CD8-positive, alpha-beta memory T cell (primary cell): ENCODE results near the gene UNC93B1. TPM values are rescaled to one million over a fixed set of nuclear protein-coding genes. Genes with fewer than 3 reads are reported as not detected.

Experiments used
- CTCF ChIA-PET: fragments of 350-600 bp; sonication (Branson Sonifier 250); formaldehyde crosslinking; loops from one replicate; lab custom pipeline; 2021; ENCODE audit warnings: antibody characterized with exemption; lab: Charles Lee
- POLR2A ChIA-PET: fragments of 350-600 bp; sonication (Branson Sonifier 250); formaldehyde crosslinking; loops from one replicate; lab custom pipeline; 2021; ENCODE audit warnings: antibody characterized with exemption; lab: Charles Lee
- DNase-seq, 5 donors: peaks; one replicate each; pipeline versions ENCODE4 v3.0.0 to v3.0.0-alpha.2; 2020 to 2022; ENCODE audit warnings: mixed read lengths in 1 of 5
- H3K27ac ChIP-seq: one replicate; pipeline ENCODE4 v1.7.0; 2013; ENCODE audit warnings: low read depth, mild to moderate bottlenecking, low read length, moderate library complexity
- H3K27me3 ChIP-seq: 2 replicates; pipeline ENCODE4 v1.7.0; 2013; ENCODE audit warnings: low read length, mild to moderate bottlenecking; ENCODE audit not compliant: insufficient read depth, poor library complexity, severe bottlenecking
- H3K36me3 ChIP-seq: 2 replicates; pipeline ENCODE4 v1.7.0; 2013; ENCODE audit warnings: mild to moderate bottlenecking, low read length, moderate library complexity; ENCODE audit not compliant: insufficient read depth
- H3K4me1 ChIP-seq: 2 replicates; pipeline ENCODE4 v1.7.0; 2013; ENCODE audit warnings: mild to moderate bottlenecking, low read length, moderate library complexity; ENCODE audit not compliant: insufficient read depth
- H3K4me3 ChIP-seq: 2 replicates; pipeline ENCODE4 v1.7.0; 2013; ENCODE audit warnings: mild to moderate bottlenecking, low read length
- H3K9me3 ChIP-seq: 2 replicates; pipeline ENCODE4 v1.7.0; 2013; ENCODE audit warnings: mild to moderate bottlenecking, low read length
- H3K27ac Mint-ChIP-seq, 8 donors: one replicate each; pipeline ENCODE4 v1.8.0; 2020 to 2021; ENCODE audit warnings: mixed read lengths in 8 of 8, mild to moderate bottlenecking in 6 of 8, inconsistent platforms in 3 of 8, moderate library complexity in 3 of 8
- H3K27me3 Mint-ChIP-seq, 2 donors: one replicate each; pipeline ENCODE4 v1.8.0; 2020 to 2021; ENCODE audit warnings: mixed read lengths in 2 of 2, mild to moderate bottlenecking in 1 of 2, moderate library complexity in 1 of 2
- H3K36me3 Mint-ChIP-seq, 3 donors: one replicate each; pipeline ENCODE4 v1.8.0; 2020 to 2021; ENCODE audit warnings: mixed read lengths in 3 of 3, inconsistent platforms in 1 of 3, mild to moderate bottlenecking in 1 of 3
- H3K4me1 Mint-ChIP-seq, 3 donors: one replicate each; pipeline ENCODE4 v1.8.0; 2020 to 2021; ENCODE audit warnings: mixed read lengths in 3 of 3, inconsistent platforms in 1 of 3, mild to moderate bottlenecking in 1 of 3
- H3K4me3 Mint-ChIP-seq, 7 donors: one replicate each; pipeline ENCODE4 v1.8.0; 2020 to 2021; ENCODE audit warnings: mixed read lengths in 7 of 7, mild to moderate bottlenecking in 6 of 7, moderate library complexity in 4 of 7, inconsistent platforms in 2 of 7
- H3K9me3 Mint-ChIP-seq, 5 donors: one replicate each; pipeline ENCODE4 v1.8.0; 2020 to 2022; ENCODE audit warnings: mixed read lengths in 5 of 5, mild to moderate bottlenecking in 3 of 5, moderate library complexity in 2 of 5, inconsistent platforms in 1 of 5
- polyA plus RNA-seq: library from polyadenylated mRNA; unstranded; fragments of 300-500 nt; fragmentation: Illumina TruSeq; gene quantifications from one replicate; pipeline ENCODE4 v1.2.3, GENCODE V29; 2021
- total RNA-seq, 2 experiments: library from RNA; stranded (reverse); gene quantifications; one replicate each; pipeline ENCODE4 v1.2.3, GENCODE V29; 2021

The UNC93B1 gene
- total and polyA plus RNA-seq, 3 experiments from 2014 or later: 9.8 to 26.5 (median 11.1) TPM

GRCh38 chr11:68016904-68017817 is 13.3 kb upstream of the UNC93B1 start:
- no peaks in the 10 kb centered on the region for H3K4me1 Mint-ChIP-seq
- POLR2A ChIA-PET: no interaction called here
- Histone ChIP-seq H3K36me3 (no peaks in the 10 kb centered on the region), H3K4me1 (no peaks in the 10 kb centered on the region), H3K9me3 (no peaks in the 10 kb centered on the region), H3K4me3 (no peak overlapping the region), H3K27me3 (no peaks in the 10 kb centered on the region), H3K27ac (no peak overlapping the region)
- H3K4me3 Mint-ChIP-seq: no peak overlapping the region
- H3K36me3 Mint-ChIP-seq: no peaks in the 10 kb centered on the region
- H3K27me3 Mint-ChIP-seq: peaks cover 0 to 2% of the 10 kb centered on the region in 2 donors
- no peak overlapping the region for H3K27ac Mint-ChIP-seq
- CTCF ChIA-PET: no interaction called here
- DNase-seq: no peak
- H3K9me3 Mint-ChIP-seq: no peaks in the 10 kb centered on the region

GRCh38 chr11:68016161-68016903 is 12.4 kb upstream of the UNC93B1 start:
- Mint-ChIP-seq H3K36me3 (no peaks in the 10 kb centered on the region), H3K27ac (no peak overlapping the region), H3K9me3 (no peaks in the 10 kb centered on the region), H3K4me3 (no peak overlapping the region), H3K4me1 (no peaks in the 10 kb centered on the region), H3K27me3 (peaks cover 2% of the 10 kb centered on the region in 2 donors)
- no peaks in the 10 kb centered on the region for H3K9me3 ChIP-seq
- no peak for DNase-seq
- no peaks in the 10 kb centered on the region for H3K4me1 ChIP-seq
- no peaks in the 10 kb centered on the region for H3K36me3 ChIP-seq
- H3K4me3 ChIP-seq: no peak overlapping the region
- no peak overlapping the region for H3K27ac ChIP-seq
- POLR2A ChIA-PET: no interaction called here
- CTCF ChIA-PET: no interaction called here
- H3K27me3 ChIP-seq: no peaks in the 10 kb centered on the region

- no peaks in the 10 kb centered on the region for H3K9me3 Mint-ChIP-seq
These were observed 11.6 kb upstream of the UNC93B1 start for GRCh38 chr11:68015467-68015866.

GRCh38 chr11:68014947-68015447 is 11.1 kb upstream of the UNC93B1 start:
- no peak overlapping the region for H3K4me3 Mint-ChIP-seq
- no peak for DNase-seq
- no peaks in the 10 kb centered on the region for H3K9me3 ChIP-seq
- H3K36me3 ChIP-seq: no peaks in the 10 kb centered on the region
- H3K4me1 ChIP-seq: no peaks in the 10 kb centered on the region
- H3K4me3 ChIP-seq: no peak overlapping the region
- H3K27ac ChIP-seq: no peak overlapping the region
- no peaks in the 10 kb centered on the region for H3K27me3 ChIP-seq
- POLR2A ChIA-PET: no interaction called here
- H3K36me3 Mint-ChIP-seq: no peaks in the 10 kb centered on the region
- H3K9me3 Mint-ChIP-seq: no peaks in the 10 kb centered on the region
- H3K27me3 Mint-ChIP-seq: peaks cover 2 to 4% of the 10 kb centered on the region in 2 donors
- CTCF ChIA-PET: no interaction called here
- no peaks in the 10 kb centered on the region for H3K4me1 Mint-ChIP-seq
- no peak overlapping the region for H3K27ac Mint-ChIP-seq

More at GRCh38 chr11:68015467-68015866, 11.6 kb upstream of the UNC93B1 start:
- H3K27me3 ChIP-seq: no peaks in the 10 kb centered on the region
- Mint-ChIP-seq H3K4me1 (no peaks in the 10 kb centered on the region), H3K4me3 (no peak overlapping the region), H3K27ac (no peak overlapping the region), H3K36me3 (no peaks in the 10 kb centered on the region), H3K27me3 (peaks cover 2 to 4% of the 10 kb centered on the region in 2 donors)
- CTCF ChIA-PET: no interaction called here
- H3K4me3 ChIP-seq: no peak overlapping the region
- H3K27ac ChIP-seq: no peak overlapping the region
- H3K36me3 ChIP-seq: no peaks in the 10 kb centered on the region
- POLR2A ChIA-PET: no interaction called here
- DNase-seq: no peak
- no peaks in the 10 kb centered on the region for H3K9me3 ChIP-seq
- no peaks in the 10 kb centered on the region for H3K4me1 ChIP-seq

GRCh38 chr11:68014157-68014946 is 10.5 kb upstream of the UNC93B1 start:
- Mint-ChIP-seq H3K36me3 (no peaks in the 10 kb centered on the region), H3K9me3 (no peaks in the 10 kb centered on the region), H3K4me1 (peaks cover 0 to 4% (median 0%) of the 10 kb centered on the region in 3 donors), H3K27me3 (peaks cover 2 to 4% of the 10 kb centered on the region in 2 donors), H3K27ac (peak overlapping the region in 2 of 8 donors; percentile 12 to 57), H3K4me3 (no peak overlapping the region)
- no peak overlapping the region for H3K4me3 ChIP-seq
- no peaks in the 10 kb centered on the region for H3K27me3 ChIP-seq
- DNase-seq: no peak
- no peak overlapping the region for H3K27ac ChIP-seq
- POLR2A ChIA-PET: no interaction called here
- CTCF ChIA-PET: no interaction called here
- H3K9me3 ChIP-seq: no peaks in the 10 kb centered on the region
- H3K4me1 ChIP-seq: no peaks in the 10 kb centered on the region
- no peaks in the 10 kb centered on the region for H3K36me3 ChIP-seq

GRCh38 chr11:68013611-68014156 is 9.8 kb upstream of the UNC93B1 start:
- Mint-ChIP-seq H3K4me1 (peaks cover 0 to 11% (median 0%) of the 10 kb centered on the region in 3 donors), H3K9me3 (no peaks in the 10 kb centered on the region), H3K36me3 (no peaks in the 10 kb centered on the region), H3K4me3 (no peak overlapping the region), H3K27ac (no peak overlapping the region), H3K27me3 (peaks cover 2 to 4% of the 10 kb centered on the region in 2 donors)
- Histone ChIP-seq H3K27ac (no peak overlapping the region), H3K4me1 (no peaks in the 10 kb centered on the region), H3K27me3 (no peaks in the 10 kb centered on the region), H3K36me3 (no peaks in the 10 kb centered on the region), H3K9me3 (no peaks in the 10 kb centered on the region), H3K4me3 (no peak overlapping the region)
- ChIA-PET POLR2A (no interaction called here), CTCF (no interaction called here)
- DNase-seq: no peak

GRCh38 chr11:68012843-68013610 is 9.1 kb upstream of the UNC93B1 start:
- Mint-ChIP-seq H3K27me3 (peaks cover 2 to 4% of the 10 kb centered on the region in 2 donors), H3K36me3 (no peaks in the 10 kb centered on the region), H3K27ac (no peak overlapping the region), H3K9me3 (no peaks in the 10 kb centered on the region), H3K4me3 (no peak overlapping the region), H3K4me1 (peaks cover 0 to 11% (median 0%) of the 10 kb centered on the region in 3 donors)
- Histone ChIP-seq H3K27ac (no peak overlapping the region), H3K9me3 (no peaks in the 10 kb centered on the region), H3K36me3 (no peaks in the 10 kb centered on the region), H3K4me3 (no peak overlapping the region), H3K27me3 (no peaks in the 10 kb centered on the region), H3K4me1 (no peaks in the 10 kb centered on the region)
- ChIA-PET POLR2A (no interaction called here), CTCF (no interaction called here)
- no peak for DNase-seq
